HG02642 (cell line): ENCODE data around the gene AMACR.
A peak's percentile ranks its signal among the peaks of the same experiment; 100 is the strongest.

Experiments
- ATAC-seq: cut with Tn5 transposase; IDR thresholded peaks from one replicate; pipeline ENCODE4 v1.9.1; 2021; ENCODE audit warnings: mild to moderate bottlenecking; ENCODE audit not compliant: unreplicated experiment, poor library complexity

AMACR gene

GRCh38 chr5:34007621-34008600 is at the start of gene AMACR:
Gene AMACR, minus strand, starts transcription at chr5:34008050. Its CDS starts 31 bp downstream, at chr5:34008019.
- ATAC-seq: peak; percentile 95

DNA sequence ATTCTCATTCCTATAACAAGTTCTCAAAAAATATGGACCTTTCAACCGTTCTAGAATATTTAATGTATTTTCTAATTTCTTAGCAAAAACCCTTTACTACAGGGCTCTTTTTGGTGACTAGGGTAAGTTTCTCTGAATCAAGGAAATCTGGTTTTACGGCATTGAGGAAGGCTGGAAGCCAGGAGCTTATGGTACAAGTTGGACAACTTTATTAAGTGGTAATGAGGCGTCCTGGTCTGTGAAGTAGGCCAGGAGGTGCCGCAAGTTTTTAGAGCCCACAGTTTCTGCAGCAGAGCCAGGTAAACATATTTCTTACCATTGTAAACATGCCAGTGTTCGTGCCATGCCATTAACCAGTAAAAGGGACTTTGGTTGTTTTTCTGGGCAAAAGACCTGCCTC is 49.7 kb upstream of the AMACR start:
- no peak for ATAC-seq

- no peak for ATAC-seq
Observed at GRCh38 chr5:34057118-34057517, 49.3 kb upstream of the AMACR start.

GRCh38 chr5:34055667-34056066 is 47.8 kb upstream of the AMACR start:
- ATAC-seq: no peak

DNA sequence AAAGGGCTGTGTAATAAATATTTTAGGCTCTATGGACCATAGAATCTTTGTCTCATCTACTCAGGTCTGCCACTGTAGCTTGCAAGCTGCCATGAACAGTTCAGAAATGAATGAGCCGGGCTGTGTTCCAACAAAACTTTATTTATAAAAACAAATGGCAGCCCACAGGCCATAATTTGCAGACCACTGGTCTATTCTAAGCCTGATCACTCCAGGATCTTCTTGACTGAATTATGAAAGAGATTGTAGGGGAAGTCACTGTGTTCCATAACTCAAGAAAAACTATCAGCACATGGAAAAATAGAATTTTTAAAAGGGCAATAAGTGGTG is 46.5 kb upstream of the AMACR start:
- ATAC-seq: no peak

DNA sequence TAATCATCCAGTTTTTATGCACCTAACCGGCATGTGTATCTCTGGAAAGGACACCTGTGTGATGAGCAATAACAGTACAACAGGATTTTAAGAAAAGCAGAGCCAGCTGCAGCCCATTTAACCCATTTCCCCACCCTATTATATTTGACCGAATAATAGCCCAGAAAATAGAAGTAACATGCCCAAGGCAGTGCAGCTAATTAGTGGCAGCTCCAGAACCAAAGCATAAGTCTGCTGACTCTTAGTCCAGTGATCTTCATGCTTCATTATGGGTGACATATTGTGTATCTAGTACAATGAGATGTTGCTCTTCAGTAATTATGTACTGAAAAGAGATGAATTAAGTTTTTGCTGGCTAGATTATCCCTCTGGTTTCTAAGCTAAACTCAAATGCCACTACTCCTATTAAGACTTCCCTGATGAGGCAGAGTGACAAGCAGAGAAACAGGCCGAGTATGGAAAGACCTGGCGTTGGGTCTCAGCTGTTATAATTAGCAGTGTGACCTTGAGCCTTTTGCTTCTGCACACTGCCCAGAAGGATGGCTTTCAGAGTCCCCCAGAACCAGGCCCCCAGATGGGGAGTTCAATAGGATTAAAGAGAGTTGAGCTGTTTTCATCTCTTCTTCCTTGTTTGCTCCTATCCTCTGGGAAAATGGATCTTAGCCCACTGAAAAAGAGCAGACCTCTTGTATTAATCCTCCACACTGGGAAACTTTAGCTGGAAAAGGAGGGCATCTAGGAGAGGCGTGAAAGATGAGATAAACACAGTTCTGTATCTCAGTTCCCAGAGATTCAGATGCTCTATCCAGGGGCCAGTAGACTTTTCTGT is 45.9 kb upstream of the AMACR start:
- ATAC-seq: no peak

DNA sequence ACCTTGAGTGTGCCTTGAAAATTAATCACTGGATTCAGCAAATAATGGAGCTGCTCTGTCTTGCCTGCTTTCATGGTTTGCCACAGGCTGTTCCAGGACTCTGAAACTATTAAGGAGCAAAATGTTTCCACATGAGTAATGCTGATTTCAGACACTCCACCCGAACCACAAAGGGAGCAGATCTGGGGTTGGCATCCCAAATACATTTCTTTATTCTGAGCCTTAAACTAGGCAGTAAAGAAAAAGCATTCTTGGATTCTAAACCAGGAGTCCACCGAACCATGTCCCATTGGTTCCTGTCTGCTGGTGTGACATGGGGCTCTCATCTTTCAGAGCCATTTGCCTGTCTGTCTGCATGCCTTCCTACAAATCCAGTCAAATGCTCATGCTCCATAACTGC is 45.3 kb upstream of the AMACR start:
- ATAC-seq: no peak

GRCh38 chr5:34051374-34051980 is 43.6 kb upstream of the AMACR start:
- no peak for ATAC-seq

DNA sequence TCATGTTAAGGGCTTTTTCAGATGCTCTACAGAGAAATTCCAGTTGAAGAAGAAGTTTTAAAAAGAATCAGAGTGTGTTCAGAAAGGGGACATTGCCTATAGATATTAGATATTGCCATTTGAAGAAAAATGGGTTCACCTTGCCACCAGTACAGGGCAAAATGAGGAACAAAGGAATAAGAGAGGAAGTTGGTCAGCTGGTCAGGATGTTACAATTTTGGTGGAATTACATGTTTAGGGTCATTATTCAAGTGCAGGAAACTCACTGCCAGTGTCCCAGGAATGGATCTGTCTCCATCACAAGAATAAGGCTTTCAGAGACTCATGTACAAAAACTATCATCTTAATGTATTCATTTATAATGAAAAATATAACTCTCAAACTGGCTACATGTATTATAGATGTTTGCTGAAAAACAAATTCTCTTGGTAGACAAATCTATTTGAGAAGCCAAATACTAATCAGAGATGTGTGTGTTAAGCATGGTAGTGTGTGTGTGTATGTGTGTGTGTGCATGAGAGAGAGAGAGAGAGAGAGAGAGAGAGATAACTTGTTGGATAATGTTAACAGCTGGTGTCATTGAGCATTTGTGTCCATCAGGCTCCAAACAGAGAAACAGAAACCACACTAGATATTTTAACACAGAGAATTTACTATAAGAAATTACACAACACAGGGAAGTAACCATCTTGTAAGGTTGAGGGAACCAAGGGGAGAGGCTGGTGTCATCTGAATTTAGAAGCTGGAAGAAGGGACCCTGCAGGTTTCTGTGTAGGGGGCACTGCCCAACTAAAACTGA is 40.1 kb upstream of the AMACR start:
- ATAC-seq: no peak

- ATAC-seq: no peak
Observed at GRCh38 chr5:34047143-34047542, 39.3 kb upstream of the AMACR start.

DNA sequence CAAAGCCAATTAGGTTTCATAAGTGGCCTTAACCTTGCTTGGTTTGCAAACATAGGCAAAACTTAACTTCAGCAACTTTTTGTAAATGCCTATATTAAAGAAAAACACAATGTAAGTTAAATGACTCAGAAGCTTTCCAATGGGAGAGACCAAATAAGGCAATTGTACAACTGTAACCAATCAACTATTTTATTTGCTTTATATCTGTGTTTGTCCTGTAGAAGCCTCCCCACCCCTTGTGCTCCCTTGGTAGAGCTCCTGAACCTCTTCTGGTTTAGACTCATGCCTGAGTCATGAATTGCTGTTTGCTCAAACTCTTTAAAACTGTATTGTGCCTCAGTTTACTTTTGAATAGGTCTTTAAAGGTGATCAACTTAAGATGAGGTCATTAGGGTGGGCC is 38.1 kb upstream of the AMACR start:
- ATAC-seq: no peak

DNA sequence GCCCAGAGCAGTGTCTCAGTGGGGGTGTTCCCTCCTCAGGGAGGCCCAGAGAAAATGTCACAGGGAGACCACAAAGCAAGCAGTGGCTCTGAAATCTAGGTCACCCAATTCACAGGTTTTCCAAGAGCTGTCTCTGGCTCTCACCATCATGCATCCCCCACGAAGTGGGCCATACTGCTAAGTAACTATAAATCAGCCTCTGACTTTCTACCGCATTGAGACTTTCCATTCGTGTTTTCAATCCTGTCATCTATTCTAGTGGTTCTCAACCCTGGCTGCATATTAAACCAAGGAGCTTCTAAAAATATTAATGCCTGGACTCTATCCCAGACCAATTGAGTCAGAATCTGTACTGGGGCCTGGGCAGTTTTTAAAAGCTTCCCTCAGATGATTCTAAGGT is 37.2 kb upstream of the AMACR start:
- ATAC-seq: no peak

GRCh38 chr5:34043099-34043876 is 35.4 kb upstream of the AMACR start, which contains the start of gene C1QTNF3:
Gene C1QTNF3, minus strand, starts transcription at chr5:34043213. Its CDS starts 88 bp downstream, at chr5:34043125.
- no peak for ATAC-seq

GRCh38 chr5:34042321-34042720 is 34.5 kb upstream of the AMACR start:
- no peak for ATAC-seq

GRCh38 chr5:34041247-34041972 is 33.6 kb upstream of the AMACR start:
- ATAC-seq: peak; percentile 56

GRCh38 chr5:34040472-34040871 is 32.6 kb upstream of the AMACR start:
- no peak for ATAC-seq

- no peak for ATAC-seq
Observed at GRCh38 chr5:34039398-34040157, 31.7 kb upstream of the AMACR start.

DNA sequence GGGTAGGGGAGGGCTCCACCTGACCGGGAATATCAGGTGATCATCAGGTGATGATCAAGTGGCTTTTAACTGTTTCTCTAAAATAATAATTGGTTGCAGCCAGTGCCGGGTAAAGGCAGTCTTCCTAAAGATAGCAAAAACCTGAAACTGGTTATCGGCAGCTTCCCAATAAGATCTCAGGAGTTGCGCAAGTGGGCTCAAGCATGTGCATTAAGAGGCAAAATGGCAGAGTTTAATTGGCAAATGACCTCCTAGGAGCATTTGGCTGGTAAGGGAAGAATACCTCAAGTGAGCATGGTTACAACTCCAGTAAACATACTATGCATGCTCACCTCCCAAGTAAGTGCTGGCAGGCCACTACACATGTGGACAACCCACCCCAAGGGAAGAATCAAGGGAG is 31.0 kb upstream of the AMACR start:
- no peak for ATAC-seq
